ENCODE data around the gene HTT-AS.

Gene HTT-AS

DNA sequence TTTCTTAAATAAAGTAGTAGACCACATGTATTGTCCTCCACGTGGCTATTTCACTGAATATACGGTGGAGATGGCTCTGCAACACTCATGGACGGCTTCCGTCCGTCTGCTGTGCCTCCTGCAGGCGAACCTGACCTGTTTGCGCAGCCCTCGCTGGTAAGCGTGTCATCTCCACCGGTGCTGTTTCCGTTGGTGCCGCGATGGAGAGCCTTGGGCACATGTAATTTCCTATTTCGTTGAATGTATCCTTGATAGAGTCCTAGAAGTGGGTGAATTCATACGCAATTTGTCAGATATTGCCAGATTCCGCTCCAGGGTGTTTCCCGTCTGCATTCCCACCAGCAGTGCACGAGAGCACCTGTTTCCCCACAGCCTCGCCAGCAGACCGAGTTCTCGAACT, 48.5 kb downstream of the HTT-AS start:
- no peak for DNase-seq

- no peak for DNase-seq
These were observed 51.7 kb downstream of the HTT-AS start for GRCh38 chr4:3022651-3023050.

DNA sequence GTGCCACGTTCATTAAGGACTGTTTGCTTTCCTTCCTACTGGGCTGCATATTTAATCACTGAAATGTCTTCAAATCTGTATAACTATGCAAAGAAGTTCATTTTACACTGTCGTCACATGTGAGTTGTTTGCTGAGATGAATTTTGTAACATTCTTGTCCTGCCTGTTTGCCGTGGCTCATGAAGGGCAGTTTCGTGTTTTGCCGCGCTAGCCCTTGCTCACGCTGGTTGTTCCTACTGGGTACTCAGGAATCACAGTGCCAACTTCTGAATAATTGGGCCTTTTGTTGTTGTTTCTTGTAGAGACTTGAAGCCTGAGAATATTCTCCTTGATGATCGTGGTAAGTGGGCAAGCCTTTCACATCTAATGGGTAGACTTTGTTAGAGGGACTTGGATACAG, 52.2 kb downstream of the HTT-AS start:
- no peak for DNase-seq

DNA sequence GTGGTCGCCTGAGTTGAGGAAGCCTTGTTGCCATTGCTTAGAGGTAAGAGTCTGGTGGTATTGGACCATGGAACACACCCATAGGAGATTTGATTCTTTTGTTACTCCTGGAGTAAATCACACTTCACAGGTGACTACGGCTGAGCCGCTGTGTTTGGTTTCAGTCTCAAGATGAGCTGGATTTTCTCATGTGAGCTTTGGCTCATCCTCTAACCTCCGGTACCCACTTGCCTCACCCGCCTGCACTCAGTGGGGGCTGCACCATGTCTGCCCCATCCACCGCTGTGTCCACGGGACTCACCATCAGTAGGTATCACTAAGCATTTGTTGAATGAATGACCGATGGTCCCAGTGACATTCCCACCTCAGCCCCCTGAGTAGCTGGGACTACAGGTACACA, 52.7 kb downstream of the HTT-AS start:
- no peak for DNase-seq

GRCh38 chr4:3021127-3021526, 53.2 kb downstream of the HTT-AS start:
- DNase-seq, result no peak

GRCh38 chr4:3019145-3019846, 55.0 kb downstream of the HTT-AS start:
- no peak for DNase-seq

DNA sequence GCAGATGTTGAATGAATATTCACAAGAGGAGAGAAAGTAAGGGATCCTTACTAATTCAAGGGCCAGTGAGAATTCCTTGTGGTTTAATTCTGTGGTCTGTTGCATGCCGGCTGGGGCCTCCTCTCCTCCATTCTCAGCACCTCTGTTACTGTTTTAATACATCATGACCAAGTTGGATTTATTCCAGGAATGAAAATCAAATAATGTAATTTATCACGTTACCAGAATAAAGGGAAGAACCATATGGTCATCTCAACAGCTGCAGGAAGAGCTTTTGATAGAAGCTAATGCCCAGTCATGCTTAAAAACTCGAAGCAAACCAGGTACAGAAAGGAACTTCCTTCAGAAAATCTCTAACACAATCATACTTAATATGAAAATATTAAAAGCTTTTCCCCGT, 56.8 kb downstream of the HTT-AS start:
- DNase-seq, result no peak

DNA sequence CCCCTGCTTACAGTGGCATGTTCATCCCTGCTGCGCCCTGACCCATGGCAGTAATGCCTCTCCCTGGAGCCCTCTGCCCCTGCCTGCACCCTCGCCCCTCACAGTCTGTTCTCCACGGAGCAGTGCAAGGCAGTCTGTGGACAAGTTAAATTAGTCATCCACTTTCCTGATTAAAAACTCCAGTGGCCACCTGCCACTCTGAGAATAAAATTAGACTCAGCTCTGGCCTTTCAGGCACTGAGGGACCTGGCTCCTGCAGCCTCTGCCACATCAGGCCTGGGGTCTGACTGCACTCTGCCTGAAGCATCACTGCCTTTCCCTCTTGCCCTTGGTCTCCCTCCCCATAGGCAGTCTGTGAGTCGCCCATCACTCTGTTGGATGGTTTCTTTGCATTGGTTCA, 57.4 kb downstream of the HTT-AS start:
- DNase-seq, result no peak

GRCh38 chr4:3013839-3014350, 60.4 kb downstream of the HTT-AS start:
- no peak for DNase-seq

All from CD4-positive, alpha-beta T cell treated with Interleukin-17A for 4 hours (primary cell).